ENCODE measurements around the gene CAVIN2.
"Not testable (repeated sequence)": the region's sequence is repeated elsewhere in the genome, so short reads cannot be mapped to it uniquely, and the experiment has no call there.

CAVIN2 gene

GRCh38 chr2:191800874-191801273 is 46.0 kb downstream of the CAVIN2 start:
- DNase-seq (ENCODE audit: low read depth, low spot score): no peak

DNA sequence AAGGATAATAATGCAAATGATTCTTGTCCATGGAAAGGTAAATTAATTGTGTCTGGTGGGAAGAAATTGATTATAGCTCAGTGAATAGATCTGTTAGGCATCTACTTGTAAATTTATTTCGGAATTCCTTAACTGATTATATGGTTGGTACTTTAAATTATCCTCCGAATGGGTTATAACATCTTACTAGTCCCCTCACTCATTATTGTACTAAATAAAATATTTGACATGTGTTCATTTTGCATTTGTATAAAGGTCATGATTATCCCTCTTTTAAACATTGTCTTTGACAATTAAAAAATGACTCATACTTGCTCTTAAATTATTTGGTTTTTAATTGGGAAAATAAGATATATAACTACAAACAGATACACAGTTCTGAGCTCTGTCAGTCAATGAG is 47.4 kb downstream of the CAVIN2 start:
- no peak for DNase-seq (ENCODE audit: low read depth, low spot score)

GRCh38 chr2:191797942-191798876 is 48.7 kb downstream of the CAVIN2 start:
- no peak for DNase-seq (ENCODE audit: low read depth, low spot score)

- DNase-seq (ENCODE audit: low read depth, low spot score): no peak
Observed at GRCh38 chr2:191797500-191797899, 49.4 kb downstream of the CAVIN2 start.

DNA sequence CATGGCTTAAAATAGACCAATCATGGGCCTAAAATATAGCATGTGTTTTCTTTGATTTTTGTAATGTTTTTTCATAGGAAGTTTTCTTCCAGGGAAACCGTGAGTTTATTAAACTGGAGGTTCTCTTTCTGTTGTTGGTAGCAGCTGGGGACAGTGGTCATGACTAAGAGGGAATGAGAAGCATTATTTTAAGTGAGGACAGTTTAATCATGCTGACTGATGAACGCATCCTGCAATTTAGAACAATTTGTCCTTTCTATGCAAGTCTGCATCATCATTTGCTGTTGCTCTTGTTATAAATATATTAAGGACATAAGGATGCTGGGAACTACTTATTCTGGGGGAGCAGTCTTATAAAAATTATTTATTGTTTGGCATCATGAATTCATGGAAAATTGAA is 51.2 kb downstream of the CAVIN2 start:
- no peak for DNase-seq (ENCODE audit: low read depth, low spot score)

DNA sequence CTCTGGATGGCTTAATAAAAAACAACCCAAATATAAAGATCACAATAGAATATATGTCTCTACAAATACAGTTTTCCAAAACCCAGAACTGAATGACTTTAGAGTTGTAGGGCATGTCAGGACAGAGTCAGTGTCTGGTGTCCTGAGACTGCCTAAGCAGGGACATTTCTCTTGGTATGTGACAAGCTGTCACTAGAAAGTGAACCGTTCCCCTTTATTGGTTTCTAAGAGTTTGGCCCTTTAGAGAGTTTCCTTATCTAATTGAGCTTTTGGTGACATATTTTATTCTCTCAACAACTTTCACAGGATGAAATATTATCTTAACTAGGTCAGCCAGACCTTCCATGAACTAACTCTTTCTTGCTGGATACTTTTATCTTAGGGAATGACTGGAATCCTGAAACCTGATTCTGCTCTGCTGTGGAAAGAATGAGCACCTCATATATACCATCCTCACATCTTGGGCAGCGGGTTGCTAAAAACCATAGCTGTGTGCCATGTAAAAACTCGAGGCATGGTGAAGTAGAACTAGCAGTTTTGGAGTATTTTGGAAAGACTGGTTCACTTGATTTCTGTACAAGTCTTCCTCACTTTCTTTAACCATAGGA is 54.8 kb downstream of the CAVIN2 start:
- DNase-seq (ENCODE audit: low read depth, low spot score): no peak

DNA sequence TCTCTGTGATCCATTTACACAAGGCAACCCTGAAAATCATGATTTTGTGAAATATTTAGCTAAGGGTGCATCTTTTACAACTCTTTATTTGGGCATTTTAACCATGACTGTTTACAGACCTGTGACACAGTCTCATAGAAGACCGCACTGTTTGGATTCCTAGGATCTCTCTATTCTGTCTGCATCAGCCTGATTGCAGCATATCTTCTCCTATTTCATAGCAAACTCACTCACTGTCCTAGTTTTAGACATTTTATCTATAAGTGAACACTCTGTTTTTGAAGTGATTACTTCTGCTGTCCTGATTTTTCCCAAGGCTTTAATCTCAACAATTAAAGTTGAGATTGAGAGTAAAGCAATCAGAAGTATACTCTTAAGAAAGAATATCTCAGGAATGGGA is 56.2 kb downstream of the CAVIN2 start:
- no peak for DNase-seq (ENCODE audit: low read depth, low spot score)

DNA sequence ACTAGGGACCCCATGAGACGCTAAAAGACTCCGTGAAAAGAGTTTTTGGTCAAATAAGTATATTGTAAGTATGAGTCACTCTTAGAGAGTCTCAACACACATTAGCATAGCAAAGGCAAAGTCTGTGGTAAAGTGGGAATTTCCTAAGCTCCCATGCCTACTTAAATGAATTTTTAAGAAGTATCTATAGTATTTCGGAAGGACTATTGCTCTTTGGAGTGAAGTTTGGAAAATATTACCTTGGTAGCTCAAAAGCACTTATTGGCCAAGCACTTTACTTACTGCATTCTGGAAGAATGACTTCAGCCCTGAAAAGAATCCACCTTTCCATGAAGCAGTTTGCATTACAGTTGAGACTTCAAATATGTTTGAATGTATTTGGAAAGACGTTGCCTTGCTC is 57.1 kb downstream of the CAVIN2 start:
- no peak for DNase-seq (ENCODE audit: low read depth, low spot score)

GRCh38 chr2:191786694-191787093 is 60.2 kb downstream of the CAVIN2 start:
- DNase-seq (ENCODE audit: low read depth, low spot score): no peak

- DNase-seq (ENCODE audit: low read depth, low spot score): not testable (repeated sequence)
Observed at GRCh38 chr2:191785651-191786050, 61.2 kb downstream of the CAVIN2 start.

All from activated CD4-positive, CD25-positive, alpha-beta regulatory T cell treated with anti-CD3 and anti-CD28 coated beads, Interleukin-2, amount 50 U/mL, for 16 hours (primary cell).